HG03135 (cell line): ENCODE results near the gene CHRM5.
"Not testable (repeated sequence)": the region's sequence is repeated elsewhere in the genome, so short reads cannot be mapped to it uniquely, and the experiment has no call there.

Experiments
- ATAC-seq: cut with Tn5 transposase; IDR thresholded peaks from one replicate; pipeline ENCODE4 v1.9.1; 2021; ENCODE audit warnings: mild to moderate bottlenecking, moderate library complexity; ENCODE audit not compliant: unreplicated experiment

CHRM5 gene

GRCh38 chr15:33985751-33986150, 17.5 kb downstream of the CHRM5 start:
- ATAC-seq: no peak

GRCh38 chr15:33987444-33987843, 19.1 kb downstream of the CHRM5 start:
- no peak for ATAC-seq

- ATAC-seq: no peak
Measured at GRCh38 chr15:33988384-33988783, 20.1 kb downstream of the CHRM5 start.

- ATAC-seq: no peak
Measured at GRCh38 chr15:33994005-33994615, 25.8 kb downstream of the CHRM5 start.

GRCh38 chr15:33995666-33996065, 27.4 kb downstream of the CHRM5 start:
- ATAC-seq: not testable (repeated sequence)

- no peak for ATAC-seq
Measured at GRCh38 chr15:34001536-34001935, 33.2 kb downstream of the CHRM5 start.

GRCh38 chr15:34006381-34006780, 38.1 kb downstream of the CHRM5 start:
- no peak for ATAC-seq

GRCh38 chr15:34009656-34010055, 41.4 kb downstream of the CHRM5 start:
- ATAC-seq: no peak

GRCh38 chr15:34010921-34011320, 42.6 kb downstream of the CHRM5 start:
- ATAC-seq: no peak

- ATAC-seq: no peak
Measured at GRCh38 chr15:34011481-34011880, 43.2 kb downstream of the CHRM5 start.

- no peak for ATAC-seq
Measured at GRCh38 chr15:34012461-34013028, 44.2 kb downstream of the CHRM5 start.

GRCh38 chr15:34013746-34014145, 45.4 kb downstream of the CHRM5 start:
- ATAC-seq: no peak

- ATAC-seq: no peak
Measured at GRCh38 chr15:34014556-34014955, 46.3 kb downstream of the CHRM5 start.

GRCh38 chr15:34018021-34018645, 49.8 kb downstream of the CHRM5 start:
- no peak for ATAC-seq

GRCh38 chr15:34018738-34019137, 50.4 kb downstream of the CHRM5 start:
- not testable (repeated sequence) for ATAC-seq

- no peak for ATAC-seq
Measured at GRCh38 chr15:34019369-34019990, 51.2 kb downstream of the CHRM5 start.

GRCh38 chr15:34023907-34024306, 55.6 kb downstream of the CHRM5 start:
- no peak for ATAC-seq

GRCh38 chr15:34025252-34025651, 57.0 kb downstream of the CHRM5 start:
- ATAC-seq: no peak

GRCh38 chr15:34027606-34028005, 59.3 kb downstream of the CHRM5 start:
- ATAC-seq: no peak

GRCh38 chr15:34031987-34032760, 63.9 kb downstream of the CHRM5 start:
- ATAC-seq: no peak
